Ascending aorta (tissue), 2 donors: ENCODE data around the gene SERPINB6. TPM values are rescaled to one million over a fixed set of nuclear protein-coding genes. Genes with fewer than 3 reads are reported as not detected.

Source experiments
- DNase-seq, 2 donors: peaks; one replicate each; pipeline ENCODE4 v3.0.0-alpha.2; 2019; ENCODE audit warnings: low spot score in 2 of 2
- H3K27ac ChIP-seq, 2 donors: fragments of 200-600 bp; sonication (generic); one replicate each; pipeline ENCODE4 v1.5.1; 2016 to 2017; ENCODE audit warnings: mild to moderate bottlenecking in 1 of 2
- H3K27me3 ChIP-seq: fragments of 200-600 bp; sonication (generic); one replicate; pipeline ENCODE4 v1.5.1; 2017
- H3K36me3 ChIP-seq, 2 donors: fragments of 200-600 bp; sonication (generic); one replicate each; pipeline ENCODE4 v1.5.1; 2016
- H3K4me1 ChIP-seq, 2 donors: fragments of 200-600 bp; sonication (generic); one replicate each; pipeline ENCODE4 v1.5.1; 2016 to 2017; ENCODE audit warnings: mild to moderate bottlenecking in 1 of 2
- H3K4me3 ChIP-seq, 2 donors: fragments of 200-600 bp; sonication (generic); one replicate each; pipeline ENCODE4 v1.5.1; 2016 to 2017; ENCODE audit warnings: mild to moderate bottlenecking in 1 of 2
- H3K9me3 ChIP-seq, 2 donors: fragments of 200-600 bp; sonication (generic); one replicate each; pipeline ENCODE4 v1.5.1; 2016
- CTCF ChIP-seq, 3 experiments: fragments of 200-600 bp in 2 of 3; fragments of 450-650 bp in 1 of 3; sonication (generic) in 2 of 3; IDR thresholded peaks; one replicate each; pipeline ENCODE4 v1.5.1; 2016 to 2019; ENCODE audit warnings: antibody characterized with exemption in 3 of 3, mild to moderate bottlenecking in 1 of 3, moderate library complexity in 1 of 3
- intact Hi-C: fragments of 100-400 bp; cut with DNase I; formaldehyde crosslinking; loops from one replicate; pipeline ENCODE4 v1.15.1; 2023
- total RNA-seq: library from RNA; depleted of rRNA; stranded (reverse); fragments of >200 nt; gene quantifications from one replicate; pipeline ENCODE4 v1.1.0, GENCODE V29; 2016

Gene SERPINB6
- total RNA-seq, 1 donor from 2014 or later: 222 TPM

GRCh38 chr6:2939315-2940009 is 31.9 kb downstream of the SERPINB6 start:
- no peak overlapping the region for H3K27ac ChIP-seq
- H3K36me3 ChIP-seq: no peaks in the 10 kb centered on the region
- intact Hi-C loops: no loop called here
- H3K9me3 ChIP-seq: no peaks in the 10 kb centered on the region
- no peak for TF ChIP-seq CTCF (IDR thresholded peaks at IDR 0.05)
- H3K27me3 ChIP-seq: no peaks in the 10 kb centered on the region
- H3K4me3 ChIP-seq: no peak overlapping the region
- DNase-seq: peak in 1 of 2 donors; percentile 60
- no peaks in the 10 kb centered on the region for H3K4me1 ChIP-seq

- Histone ChIP-seq H3K36me3 (no peaks in the 10 kb centered on the region), H3K27me3 (no peaks in the 10 kb centered on the region), H3K9me3 (no peaks in the 10 kb centered on the region), H3K4me1 (no peaks in the 10 kb centered on the region), H3K27ac (no peak overlapping the region), H3K4me3 (no peak overlapping the region)
- intact Hi-C loops: no loop called here
- peak in 1 of 2 donors; percentile 55 for DNase-seq
- TF ChIP-seq CTCF (IDR thresholded peaks at IDR 0.05): no peak
Observed at GRCh38 chr6:2938632-2939083, 32.7 kb downstream of the SERPINB6 start.

- intact Hi-C loops: no loop called here
Observed at GRCh38 chr6:2938004-2938631, 33.2 kb downstream of the SERPINB6 start.

GRCh38 chr6:2937627-2938003 is 33.8 kb downstream of the SERPINB6 start:
- TF ChIP-seq CTCF (IDR thresholded peaks at IDR 0.05): no peak
- intact Hi-C loops: no loop called here
- H3K36me3 ChIP-seq: no peaks in the 10 kb centered on the region
- no peaks in the 10 kb centered on the region for H3K4me1 ChIP-seq
- H3K27me3 ChIP-seq: no peaks in the 10 kb centered on the region
- H3K4me3 ChIP-seq: no peak overlapping the region
- no peak overlapping the region for H3K27ac ChIP-seq
- H3K9me3 ChIP-seq: no peaks in the 10 kb centered on the region
- peak in 1 of 2 donors; percentile 18 for DNase-seq

More at GRCh38 chr6:2938004-2938631, 33.2 kb downstream of the SERPINB6 start:
- H3K36me3 ChIP-seq: no peaks in the 10 kb centered on the region
- H3K9me3 ChIP-seq: no peaks in the 10 kb centered on the region
- no peak overlapping the region for H3K27ac ChIP-seq
- peak in 1 of 2 donors; percentile 54 for DNase-seq
- no peaks in the 10 kb centered on the region for H3K4me1 ChIP-seq
- no peak overlapping the region for H3K4me3 ChIP-seq
- H3K27me3 ChIP-seq: no peaks in the 10 kb centered on the region
- no peak for TF ChIP-seq CTCF (IDR thresholded peaks at IDR 0.05)

GRCh38 chr6:2935566-2936291 is 35.6 kb downstream of the SERPINB6 start:
- Histone ChIP-seq H3K4me1 (no peaks in the 10 kb centered on the region), H3K27ac (no peak overlapping the region), H3K27me3 (no peaks in the 10 kb centered on the region), H3K36me3 (no peaks in the 10 kb centered on the region), H3K4me3 (no peak overlapping the region), H3K9me3 (no peaks in the 10 kb centered on the region)
- peak in 1 of 2 donors; percentile 51 for DNase-seq
- no peak for TF ChIP-seq CTCF (IDR thresholded peaks at IDR 0.05)
- intact Hi-C loops: no loop called here
